ENCODE results near the gene SERF2.
"Not testable (repeated sequence)": the region's sequence is repeated elsewhere in the genome, so short reads cannot be mapped to it uniquely, and the experiment has no call there.

DNA sequence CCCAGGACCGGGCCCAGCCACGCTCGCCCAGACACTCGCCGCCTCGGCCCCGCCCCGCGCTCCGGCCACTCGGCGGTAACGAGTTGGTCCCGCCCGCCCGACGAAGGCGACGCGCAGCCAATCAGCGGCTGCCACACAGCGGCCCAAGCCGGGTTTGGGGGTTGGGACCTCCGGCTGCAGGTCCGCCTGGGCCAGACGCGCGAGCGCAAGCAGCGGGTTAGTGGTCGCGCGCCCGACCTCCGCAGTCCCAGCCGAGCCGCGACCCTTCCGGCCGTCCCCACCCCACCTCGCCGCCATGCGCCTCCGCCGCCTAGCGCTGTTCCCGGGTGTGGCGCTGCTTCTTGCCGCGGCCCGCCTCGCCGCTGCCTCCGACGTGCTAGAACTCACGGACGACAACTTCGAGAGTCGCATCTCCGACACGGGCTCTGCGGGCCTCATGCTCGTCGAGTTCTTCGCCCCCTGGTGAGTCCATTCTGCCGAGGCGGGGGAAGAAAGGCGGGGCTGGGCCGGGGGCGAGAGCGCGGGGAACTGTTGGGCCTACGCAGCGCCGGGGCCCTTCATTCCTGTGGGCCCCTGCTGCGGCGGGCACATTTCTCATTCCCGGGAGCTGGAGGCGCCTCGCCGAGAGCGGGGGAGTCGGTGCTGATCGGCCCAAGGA is 45.7 kb upstream of the SERF2 start, which contains the start of gene PDIA3:
- TF ChIP-seq SIN3A (IDR thresholded peaks at IDR 0.05; ENCODE audit: borderline replicate concordance, insufficient read depth, low read length) (0 out of 2 replicates have a peak, but pooled peaks have one; percentile 65), POLR2AphosphoS5 (IDR thresholded peaks at IDR 0.05; ENCODE audit: low read depth, low read length) (peak; percentile 86)
- TF ChIP-seq, protein P1, sequence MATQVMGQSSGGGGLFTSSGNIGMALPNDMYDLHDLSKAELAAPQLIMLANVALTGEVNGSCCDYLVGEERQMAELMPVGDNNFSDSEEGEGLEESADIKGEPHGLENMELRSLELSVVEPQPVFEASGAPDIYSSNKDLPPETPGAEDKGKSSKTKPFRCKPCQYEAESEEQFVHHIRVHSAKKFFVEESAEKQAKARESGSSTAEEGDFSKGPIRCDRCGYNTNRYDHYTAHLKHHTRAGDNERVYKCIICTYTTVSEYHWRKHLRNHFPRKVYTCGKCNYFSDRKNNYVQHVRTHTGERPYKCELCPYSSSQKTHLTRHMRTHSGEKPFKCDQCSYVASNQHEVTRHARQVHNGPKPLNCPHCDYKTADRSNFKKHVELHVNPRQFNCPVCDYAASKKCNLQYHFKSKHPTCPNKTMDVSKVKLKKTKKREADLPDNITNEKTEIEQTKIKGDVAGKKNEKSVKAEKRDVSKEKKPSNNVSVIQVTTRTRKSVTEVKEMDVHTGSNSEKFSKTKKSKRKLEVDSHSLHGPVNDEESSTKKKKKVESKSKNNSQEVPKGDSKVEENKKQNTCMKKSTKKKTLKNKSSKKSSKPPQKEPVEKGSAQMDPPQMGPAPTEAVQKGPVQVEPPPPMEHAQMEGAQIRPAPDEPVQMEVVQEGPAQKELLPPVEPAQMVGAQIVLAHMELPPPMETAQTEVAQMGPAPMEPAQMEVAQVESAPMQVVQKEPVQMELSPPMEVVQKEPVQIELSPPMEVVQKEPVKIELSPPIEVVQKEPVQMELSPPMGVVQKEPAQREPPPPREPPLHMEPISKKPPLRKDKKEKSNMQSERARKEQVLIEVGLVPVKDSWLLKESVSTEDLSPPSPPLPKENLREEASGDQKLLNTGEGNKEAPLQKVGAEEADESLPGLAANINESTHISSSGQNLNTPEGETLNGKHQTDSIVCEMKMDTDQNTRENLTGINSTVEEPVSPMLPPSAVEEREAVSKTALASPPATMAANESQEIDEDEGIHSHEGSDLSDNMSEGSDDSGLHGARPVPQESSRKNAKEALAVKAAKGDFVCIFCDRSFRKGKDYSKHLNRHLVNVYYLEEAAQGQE (IDR thresholded peaks at IDR 0.05; ENCODE audit: insufficient read depth in 1 of 2, low read depth in 2 of 2, low read length in 2 of 2): not testable (repeated sequence)
